GM18909 (cell line): Measurements from ENCODE around the gene CHST15.
"Not testable (repeated sequence)": the region's sequence is repeated elsewhere in the genome, so short reads cannot be mapped to it uniquely, and the experiment has no call there.

Experiments used
- ATAC-seq: cut with Tn5 transposase; IDR thresholded peaks from one replicate; pipeline ENCODE4 v1.9.1; 2021; ENCODE audit warnings: mild to moderate bottlenecking; ENCODE audit not compliant: unreplicated experiment, poor library complexity

The CHST15 gene

DNA sequence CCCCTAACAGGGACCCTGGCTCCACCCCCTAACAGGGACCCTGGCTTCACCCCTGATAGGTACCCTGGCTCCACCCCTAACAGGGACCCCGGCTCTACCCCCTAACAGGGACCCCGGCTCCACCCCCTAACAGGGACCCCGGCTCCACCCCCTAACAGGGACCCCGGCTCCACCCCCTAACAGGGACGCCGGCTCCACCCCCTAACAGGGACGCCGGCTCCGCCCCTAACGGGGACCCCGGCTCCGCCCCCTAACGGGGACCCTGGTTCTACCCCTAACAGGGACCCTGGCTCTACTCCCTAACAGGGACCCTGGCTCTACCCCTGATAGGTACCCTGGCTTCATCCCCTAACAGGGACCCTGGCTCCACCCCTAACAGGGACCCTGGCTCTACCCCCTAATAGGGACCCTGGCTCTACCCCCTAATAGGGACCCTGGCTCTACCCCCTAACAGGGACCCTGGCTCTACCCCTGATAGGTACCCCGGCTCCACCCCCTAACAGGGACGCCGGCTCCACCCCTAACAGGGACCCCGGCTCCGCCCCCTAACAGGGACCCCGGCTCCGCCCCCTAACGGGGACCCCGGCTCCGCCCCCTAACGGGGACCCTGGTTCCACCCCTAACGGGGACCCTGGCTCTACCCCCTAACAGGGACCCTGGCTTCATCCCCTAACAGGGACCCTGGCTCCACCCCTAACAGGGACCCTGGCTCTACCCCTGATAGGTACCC, 58.7 kb downstream of the CHST15 start:
- not testable (repeated sequence) for ATAC-seq

DNA sequence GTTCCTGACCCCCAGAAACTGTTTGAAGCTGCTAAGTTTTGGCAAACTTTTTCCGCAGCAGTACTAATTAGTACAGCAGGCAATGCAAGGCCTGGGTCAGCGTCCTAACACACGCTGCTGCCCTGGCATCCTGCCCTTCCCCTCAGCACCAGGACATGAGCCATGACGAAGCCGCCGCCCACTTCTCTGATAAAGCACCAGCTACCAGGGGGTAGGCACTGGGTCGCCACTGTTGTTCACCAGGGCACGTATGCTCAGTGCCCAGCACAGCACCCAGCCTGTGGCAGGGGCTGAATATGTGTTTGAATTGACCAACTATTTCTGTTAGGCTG, 59.5 kb downstream of the CHST15 start:
- no peak for ATAC-seq

DNA sequence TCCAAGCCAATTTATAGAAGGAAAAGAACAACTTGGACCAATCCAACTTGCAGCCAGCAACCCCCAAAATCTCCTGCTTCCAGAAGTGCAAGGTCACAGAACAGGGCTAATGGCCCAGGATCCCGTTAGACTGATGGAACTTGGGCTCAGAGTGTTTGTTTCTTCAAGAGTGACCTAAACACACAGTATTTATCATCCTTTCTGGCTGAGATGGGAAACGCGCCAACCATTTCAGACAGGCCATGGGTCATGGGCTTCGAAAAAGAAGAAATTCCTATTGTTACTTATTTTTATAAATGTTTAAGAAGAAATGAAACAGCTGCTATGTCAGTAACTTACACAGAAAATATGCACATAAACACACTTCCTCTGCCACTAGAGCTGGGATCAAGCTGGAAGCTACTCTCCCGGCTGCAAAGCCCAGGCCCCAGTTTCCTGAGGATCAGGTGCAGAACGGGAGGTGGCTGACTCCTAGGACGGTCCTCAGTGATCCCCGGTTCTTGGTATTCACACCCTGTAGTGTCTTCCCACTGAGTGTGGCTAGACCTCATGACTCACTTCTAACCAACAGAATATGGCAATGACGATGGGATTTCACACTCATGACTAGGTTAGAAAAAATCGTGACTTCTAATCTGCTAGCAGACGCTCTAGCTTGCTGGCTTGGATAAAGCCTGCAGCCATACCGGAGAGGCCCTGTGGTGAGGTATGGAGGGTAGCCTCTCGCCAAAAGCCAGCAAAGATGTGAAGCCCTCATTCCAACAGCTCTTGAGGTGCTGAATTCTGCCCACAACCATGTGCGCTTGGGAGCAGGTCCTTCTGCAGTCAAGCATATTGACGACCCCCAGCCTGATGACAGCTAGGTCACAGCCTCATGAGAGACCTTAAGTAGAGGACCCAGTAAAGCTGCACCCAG, 60.2 kb downstream of the CHST15 start:
- ATAC-seq = no peak

DNA sequence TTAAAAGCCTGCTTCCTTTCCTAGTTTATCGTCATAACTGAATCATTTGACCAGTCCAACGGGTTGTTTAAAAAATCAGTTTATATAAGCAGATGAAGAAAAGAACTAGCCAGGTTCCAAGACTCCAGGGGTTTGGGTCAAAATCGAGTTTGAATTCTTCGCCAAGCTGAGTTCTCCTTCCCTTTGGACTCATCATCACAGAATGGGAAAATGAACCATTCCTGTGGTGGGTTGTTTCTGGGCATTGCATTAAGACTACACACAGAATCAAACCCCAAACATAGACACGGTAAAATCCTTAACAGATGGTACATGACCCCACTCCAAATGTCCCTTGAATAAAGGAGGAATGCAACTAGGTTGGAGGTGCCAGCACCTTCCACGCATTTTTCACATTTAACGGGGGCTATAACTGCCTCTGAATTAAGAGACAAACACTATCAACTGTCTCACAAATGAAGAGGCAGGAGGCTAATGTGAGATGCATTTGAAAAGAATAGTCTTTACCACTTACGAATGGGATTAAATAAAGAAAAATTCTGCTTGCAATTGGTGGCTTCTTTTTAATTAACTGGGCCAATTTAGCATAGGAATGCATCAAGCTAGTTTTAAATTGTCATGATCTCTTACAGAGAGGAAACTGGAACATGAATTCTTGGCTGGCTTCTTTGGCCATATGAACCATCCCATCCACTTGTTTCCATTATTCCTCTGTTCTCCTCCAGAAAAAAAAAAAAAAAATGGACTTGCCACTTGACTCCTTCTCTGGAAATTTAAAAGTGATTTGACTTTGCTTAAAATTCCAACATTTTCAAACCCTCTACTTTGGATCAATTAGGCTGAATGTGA, 61.1 kb downstream of the CHST15 start:
- no peak for ATAC-seq

DNA sequence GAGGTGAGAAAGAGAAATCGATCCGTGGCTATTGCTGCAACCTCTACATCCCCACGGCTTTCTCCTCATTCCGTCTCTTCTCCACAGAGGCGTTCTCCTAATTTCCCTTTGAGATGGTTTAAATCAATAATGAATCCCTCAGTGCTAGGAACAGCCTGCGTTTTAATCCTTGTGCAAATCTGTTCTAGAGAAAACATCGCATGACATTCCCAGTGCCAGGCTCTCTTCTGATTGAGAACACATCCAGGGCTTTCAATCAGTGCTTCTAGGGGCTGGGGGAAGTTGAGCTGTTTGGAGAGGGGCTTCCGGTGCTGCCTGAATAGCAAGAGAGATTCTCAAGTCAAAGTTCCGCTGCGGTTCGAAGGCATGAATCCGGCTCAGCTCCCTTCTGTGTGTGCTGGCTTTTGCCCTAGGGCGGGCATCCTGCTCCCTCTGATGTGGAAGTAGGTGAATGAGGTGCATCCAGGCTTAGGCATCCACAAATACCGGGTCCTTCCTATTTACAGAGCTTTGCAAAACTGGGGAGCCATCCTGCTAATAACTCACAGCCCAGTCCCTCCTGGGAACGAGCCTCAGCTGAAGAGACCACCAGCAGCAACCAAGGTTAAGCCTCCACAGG, 62.8 kb downstream of the CHST15 start:
- no peak for ATAC-seq

DNA sequence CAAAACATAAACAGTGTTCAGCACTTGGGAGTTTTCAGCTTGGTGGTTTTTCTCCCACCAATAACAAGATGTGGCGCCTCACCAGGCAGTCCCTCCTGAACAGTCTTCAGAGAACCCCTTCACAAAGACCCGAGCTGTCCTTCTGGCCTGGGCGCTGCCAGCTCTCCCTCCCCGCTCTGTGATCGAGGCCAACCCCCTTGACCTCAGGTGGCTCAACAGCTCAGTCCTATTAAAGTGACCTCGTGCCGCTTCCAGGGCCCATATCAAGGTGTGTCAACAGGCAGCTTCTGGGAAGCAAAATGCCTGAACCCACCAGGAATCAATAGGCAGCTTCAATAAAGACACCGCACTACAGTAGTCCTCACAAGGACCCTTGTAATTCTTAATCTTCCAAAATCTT, 63.3 kb downstream of the CHST15 start:
- no peak for ATAC-seq

DNA sequence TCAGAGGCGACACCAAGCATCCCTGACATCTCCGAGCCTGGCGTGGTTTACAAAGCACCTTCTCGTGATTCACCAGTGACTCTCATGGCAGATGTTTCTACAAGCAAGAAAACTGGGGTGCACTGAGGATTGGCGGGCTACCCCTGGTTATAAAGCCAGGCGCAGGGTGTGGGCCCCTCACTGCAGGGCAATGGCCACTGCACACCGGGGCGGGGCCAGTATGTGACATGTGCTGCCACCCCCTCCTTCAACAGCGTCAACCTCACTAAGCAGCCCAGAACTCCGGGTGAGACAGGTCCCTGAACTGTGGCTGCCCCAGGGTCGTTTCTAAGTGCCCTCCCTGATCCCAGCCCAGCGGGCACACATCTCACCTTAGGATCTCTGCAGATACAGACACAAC, 63.8 kb downstream of the CHST15 start:
- no peak for ATAC-seq

DNA sequence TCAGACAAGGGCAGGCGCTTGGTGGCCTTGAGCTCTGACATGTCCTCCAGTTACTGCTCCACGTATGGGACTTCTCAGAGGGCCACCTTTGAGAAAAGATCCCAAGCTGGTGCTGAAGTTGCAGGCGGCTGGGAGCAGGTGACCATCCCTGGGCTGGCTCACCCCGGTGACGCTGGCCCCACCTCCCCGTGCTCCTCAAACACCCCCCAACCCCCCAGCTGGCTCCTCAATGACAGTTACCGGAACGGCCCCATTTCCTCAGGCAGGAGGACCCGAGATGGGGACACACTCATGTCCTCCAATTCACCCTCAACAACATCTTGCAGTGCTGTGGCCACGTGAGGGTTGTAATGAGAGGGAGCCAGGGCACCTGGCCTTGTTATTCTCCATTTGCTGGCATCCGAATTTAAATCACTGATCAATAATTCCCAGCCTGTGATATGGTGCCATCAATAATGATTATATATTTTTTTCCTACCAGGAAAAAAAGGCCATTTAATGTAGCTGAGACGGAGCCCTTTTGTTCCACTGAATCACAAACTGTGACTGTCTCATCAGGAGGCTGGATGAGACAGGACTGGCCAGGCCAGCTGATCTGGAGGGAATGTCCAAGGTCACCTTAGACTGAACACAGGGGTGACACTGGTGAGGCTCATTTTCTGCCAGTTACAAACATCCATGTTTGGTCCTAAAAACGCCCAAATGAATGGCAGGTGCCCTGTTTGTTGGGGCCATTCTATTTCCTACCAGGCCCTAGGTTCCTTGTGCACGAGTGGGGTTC, 64.5 kb downstream of the CHST15 start:
- ATAC-seq = no peak

DNA sequence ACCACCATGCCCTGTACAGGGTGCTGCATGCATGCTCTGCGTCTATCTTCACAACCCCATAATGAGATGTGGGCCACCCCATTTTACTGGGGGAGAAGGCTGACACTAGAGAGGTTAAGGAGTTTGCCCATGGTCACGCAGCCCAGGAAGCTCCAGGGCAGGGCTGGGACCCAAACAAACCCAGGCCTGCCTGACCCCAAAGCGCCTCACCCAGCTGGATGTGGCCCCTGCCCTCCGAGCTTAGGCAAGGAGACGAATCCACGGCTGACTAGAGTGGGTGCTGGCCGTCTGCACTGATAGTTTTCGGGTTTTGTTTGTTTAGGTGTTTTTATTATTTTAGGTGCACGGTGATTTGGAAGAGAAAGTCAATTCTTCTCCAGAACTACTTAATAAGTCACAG, 65.7 kb downstream of the CHST15 start:
- ATAC-seq = no peak

DNA sequence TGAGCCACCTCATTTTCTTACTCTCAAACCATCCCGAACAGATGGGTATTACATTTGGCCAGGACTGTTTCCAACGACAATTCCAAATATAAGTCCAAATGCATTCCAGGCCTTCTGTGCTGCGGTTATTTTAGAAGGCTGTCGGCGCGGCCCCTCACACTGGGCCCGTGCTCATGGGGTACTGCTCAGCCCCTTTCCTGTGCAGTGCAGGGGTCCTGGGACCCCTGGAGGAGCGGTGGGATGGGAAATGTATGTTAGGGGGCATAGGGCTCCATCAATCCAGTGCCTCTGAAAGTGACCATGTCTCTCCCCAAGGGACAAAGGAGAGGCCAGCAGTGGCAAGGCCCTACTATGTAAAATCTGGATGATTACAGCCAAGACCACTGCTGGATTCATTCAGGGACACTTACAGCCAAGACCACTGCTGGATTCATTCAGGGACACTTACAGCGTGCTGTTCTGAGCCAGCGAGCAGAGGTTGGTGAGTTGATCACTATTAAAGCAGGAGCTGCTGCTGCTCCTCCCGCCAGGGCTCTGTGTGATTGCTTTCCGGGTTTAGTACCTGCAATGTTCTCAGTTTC, 66.3 kb downstream of the CHST15 start:
- ATAC-seq = no peak

DNA sequence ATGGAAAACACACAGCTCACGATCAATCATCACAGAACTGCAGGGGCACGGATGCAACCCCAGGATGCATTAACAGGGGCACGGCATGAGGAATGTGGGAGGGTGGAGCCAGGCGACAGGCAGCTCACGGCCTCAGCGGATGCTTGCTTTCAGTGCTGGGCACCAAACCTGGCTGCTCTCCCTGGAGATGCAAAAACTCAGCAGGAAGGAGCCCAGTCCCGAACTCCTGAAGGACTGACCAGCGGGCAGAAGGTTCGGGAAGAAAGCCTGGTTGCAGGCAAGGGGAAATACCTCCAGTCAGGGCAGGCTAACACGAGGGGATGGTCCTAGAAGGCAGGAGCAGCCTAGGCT, 66.8 kb downstream of the CHST15 start:
- no peak for ATAC-seq

DNA sequence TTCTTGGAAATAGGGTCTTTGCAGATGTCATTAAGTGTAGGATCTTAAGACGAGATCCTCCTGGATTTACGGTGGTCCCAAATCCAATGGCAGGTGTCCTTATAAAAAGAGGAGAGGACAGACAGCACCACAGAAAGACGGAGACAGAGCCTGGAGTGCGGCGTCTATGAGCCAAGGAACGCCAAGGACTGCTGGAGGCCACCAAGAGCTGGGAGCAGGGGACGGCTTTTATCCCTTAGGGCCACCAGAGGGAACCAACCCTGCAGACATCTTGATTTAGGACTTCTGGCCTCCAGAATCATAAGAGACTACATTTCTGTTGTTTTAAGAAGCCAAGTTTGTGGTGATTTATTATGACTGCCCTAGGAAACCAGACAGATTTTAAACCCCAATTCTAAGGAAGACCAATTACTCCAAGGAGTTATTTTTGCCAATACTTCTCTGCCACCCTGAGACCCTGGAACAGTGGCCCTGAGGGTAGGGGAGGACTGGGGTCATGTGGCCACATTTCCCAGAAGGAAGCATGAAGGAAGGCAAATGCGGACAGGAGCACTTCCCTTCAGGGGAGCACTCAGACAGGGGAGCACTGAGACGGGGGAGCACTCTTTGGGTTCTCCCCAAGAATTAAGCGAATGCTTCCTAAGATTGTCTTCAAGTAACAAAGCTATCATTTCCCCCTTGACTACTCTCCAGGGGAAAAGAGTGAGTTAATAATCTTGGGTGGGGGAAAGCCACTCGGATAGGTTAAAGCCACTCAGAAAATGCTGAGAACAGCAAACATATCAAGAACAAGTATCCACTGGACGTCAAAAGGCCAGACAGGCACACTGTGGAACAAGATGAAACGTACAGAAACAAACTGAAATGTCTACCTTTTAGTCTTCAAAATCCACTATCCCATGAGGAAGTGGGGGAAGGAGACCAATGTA, 67.5 kb downstream of the CHST15 start:
- ATAC-seq = no peak

DNA sequence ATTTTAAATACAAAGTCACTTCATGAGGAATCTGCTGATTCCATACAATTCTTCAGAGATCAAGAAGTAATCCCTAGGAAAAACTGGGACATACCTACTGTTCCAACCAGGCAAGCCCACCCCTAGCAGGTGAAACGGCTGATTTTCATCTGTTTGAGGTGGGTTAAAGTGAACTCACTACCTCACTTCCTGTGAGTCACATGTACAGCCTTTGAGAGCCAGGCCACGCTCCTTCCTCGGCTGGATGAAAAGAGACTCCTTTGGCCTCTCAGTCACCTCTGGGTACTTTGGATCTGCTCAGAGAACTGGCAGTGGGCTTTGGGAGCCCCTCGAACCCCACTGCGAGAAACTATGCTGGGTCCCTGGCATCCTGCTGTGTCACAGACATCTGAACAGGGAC, 68.2 kb downstream of the CHST15 start:
- no peak for ATAC-seq

DNA sequence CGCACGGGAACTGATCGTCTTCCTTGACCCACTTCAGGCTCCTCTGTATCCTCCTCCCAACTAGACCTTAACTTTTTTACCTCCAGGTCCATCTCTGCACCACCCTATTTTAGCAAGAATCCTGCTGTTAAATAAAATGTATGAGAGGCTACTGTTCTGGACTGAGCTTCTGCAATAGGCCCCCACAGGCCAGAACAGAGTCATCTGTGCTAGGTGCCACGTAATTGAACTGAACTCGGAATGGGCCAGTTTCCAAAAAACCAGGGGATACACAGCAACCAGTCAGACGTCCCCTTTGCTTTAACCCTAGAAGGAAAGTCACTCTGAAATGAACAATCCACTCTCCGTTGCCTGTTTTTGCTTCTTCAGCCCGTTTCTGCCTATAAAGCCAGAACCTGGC, 71.3 kb downstream of the CHST15 start:
- no peak for ATAC-seq

DNA sequence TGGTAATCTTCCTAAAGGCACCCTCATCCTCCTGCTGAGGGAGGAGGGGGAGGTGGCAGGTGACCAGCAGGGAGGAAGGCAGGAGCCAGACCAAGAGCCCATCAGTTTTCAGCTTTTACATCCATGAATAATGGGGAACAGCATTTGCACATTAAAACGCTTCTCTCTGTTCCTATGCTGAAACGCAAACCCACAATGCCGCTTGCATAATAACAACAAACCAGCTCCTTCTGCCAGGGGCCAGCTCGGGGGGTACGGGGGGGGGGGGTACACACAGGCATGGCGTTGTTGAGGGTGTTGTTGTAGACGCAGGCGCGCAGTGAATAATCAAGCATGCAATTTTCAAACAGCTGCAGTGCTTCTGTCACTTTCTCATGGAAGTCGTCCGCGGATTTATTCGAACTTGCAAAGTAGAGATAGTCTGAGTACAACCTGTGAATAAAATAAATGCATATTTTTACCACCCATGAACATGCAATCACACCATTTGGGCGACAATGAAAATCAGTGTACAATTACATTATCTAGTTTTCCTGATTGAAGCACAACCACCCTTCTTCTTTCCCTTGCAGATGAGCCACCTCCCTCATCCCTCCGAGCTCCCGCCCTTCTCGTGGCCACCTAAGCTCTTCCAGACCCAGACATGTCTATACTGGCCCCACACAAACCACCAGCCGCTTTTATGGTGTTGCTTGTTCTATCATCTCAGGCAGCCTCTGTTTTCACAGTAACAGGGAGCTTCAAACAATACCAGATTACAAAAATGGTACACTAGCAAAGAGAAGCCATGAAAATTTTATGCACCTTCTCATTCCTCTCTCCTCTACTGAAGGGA, 72.2 kb downstream of the CHST15 start:
- no peak for ATAC-seq

DNA sequence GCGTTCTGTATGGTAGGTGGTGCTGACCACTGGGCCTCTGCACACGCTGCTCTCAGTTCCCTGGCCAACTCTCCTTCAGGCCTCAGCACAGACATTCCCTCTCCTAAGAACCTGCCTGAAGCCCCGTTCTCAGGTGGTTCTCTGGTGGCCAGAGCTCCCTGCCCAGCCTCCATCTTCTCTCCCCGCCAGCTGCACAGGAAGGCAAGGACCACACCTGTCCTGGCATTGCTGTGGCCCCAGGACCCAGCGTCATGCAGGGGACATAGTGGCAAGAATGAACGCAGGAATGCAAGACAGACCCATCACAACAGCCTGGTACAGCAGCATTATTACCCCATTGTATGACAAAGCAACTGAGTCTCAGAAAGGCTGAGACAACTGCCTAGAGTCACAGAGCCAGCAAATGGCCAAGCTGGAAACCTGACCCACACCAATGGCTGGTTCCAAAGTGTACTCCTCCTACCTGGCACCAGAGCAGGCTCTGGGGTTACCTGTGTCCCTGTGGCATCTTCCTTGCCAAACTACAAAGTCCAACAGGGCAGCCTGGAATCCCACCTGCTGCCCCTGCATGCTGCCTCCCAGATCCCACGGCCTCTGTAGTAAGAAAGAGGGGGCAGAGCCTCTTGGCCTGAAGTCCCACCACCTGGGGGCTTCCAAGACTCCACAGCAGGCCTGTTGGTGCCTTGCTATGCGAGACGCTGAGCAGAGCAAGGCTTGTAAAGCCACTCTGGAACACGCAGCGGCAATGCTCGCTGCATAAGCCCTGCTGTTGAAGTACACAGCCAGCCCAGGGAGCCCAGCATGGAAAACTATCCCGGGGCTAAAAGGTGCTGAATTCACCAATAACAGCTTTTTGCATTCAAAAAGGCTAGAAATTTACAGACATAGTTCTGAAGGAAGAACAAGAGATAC, 73.3 kb downstream of the CHST15 start:
- no peak for ATAC-seq
